ENCODE data around the gene PLEKHM2. TPM values are rescaled to one million over a fixed set of nuclear protein-coding genes. Genes with fewer than 3 reads are reported as not detected.

Gene PLEKHM2
- total RNA-seq, 1 experiment from 2014 or later = 46.1 TPM

- no peak for DNase-seq (ENCODE audit: low spot score)
- in situ Hi-C loops (cut with HindIII; ENCODE audit: low sequenced_read_pairs) = no loop called here
These were observed 35.4 kb downstream of the PLEKHM2 start for GRCh38 chr1:15719381-15720120.

- in situ Hi-C loops (cut with HindIII; ENCODE audit: low sequenced_read_pairs) = no loop called here
- no peak for DNase-seq (ENCODE audit: low spot score)
These were observed 36.7 kb downstream of the PLEKHM2 start for GRCh38 chr1:15720861-15721260.

- in situ Hi-C loops (cut with HindIII; ENCODE audit: low sequenced_read_pairs) = no loop called here
- no peak for DNase-seq (ENCODE audit: low spot score)
These were observed 38.3 kb downstream of the PLEKHM2 start for GRCh38 chr1:15722411-15722810.

- in situ Hi-C loops (cut with HindIII; ENCODE audit: low sequenced_read_pairs) = no loop called here
These were observed 38.9 kb downstream of the PLEKHM2 start for GRCh38 chr1:15722836-15723532.

GRCh38 chr1:15723631-15724246 lies 39.6 kb downstream of the PLEKHM2 start:
- in situ Hi-C loops (cut with HindIII; ENCODE audit: low sequenced_read_pairs) = no loop called here
- DNase-seq (ENCODE audit: low spot score) = peak; percentile 62

More at GRCh38 chr1:15722836-15723532, 38.9 kb downstream of the PLEKHM2 start:
- DNase-seq (ENCODE audit: low spot score) = no peak

- DNase-seq (ENCODE audit: low spot score) = no peak
- in situ Hi-C loops (cut with HindIII; ENCODE audit: low sequenced_read_pairs) = loop anchor here (25.0 kb wide), 1 partner anchor 138 kb away; the partner anchor contains the start of gene AGMAT
These were observed 41.1 kb downstream of the PLEKHM2 start for GRCh38 chr1:15724949-15725880.

- in situ Hi-C loops (cut with HindIII; ENCODE audit: low sequenced_read_pairs) = loop anchor here (25.0 kb wide), 1 partner anchor 139 kb away; the partner anchor contains the start of gene AGMAT
- no peak for DNase-seq (ENCODE audit: low spot score)
These were observed 42.4 kb downstream of the PLEKHM2 start for GRCh38 chr1:15726508-15726907.

- in situ Hi-C loops (cut with HindIII; ENCODE audit: low sequenced_read_pairs) = loop anchor here (25.0 kb wide), 1 partner anchor 140 kb away; the partner anchor contains the start of gene AGMAT
- no peak for DNase-seq (ENCODE audit: low spot score)
These were observed 42.9 kb downstream of the PLEKHM2 start for GRCh38 chr1:15727021-15727420.

GRCh38 chr1:15727424-15727823 lies 43.3 kb downstream of the PLEKHM2 start:
- in situ Hi-C loops (cut with HindIII; ENCODE audit: low sequenced_read_pairs) = loop anchor here (25.0 kb wide), 1 partner anchor 140 kb away; the partner anchor contains the start of gene AGMAT
- no peak for DNase-seq (ENCODE audit: low spot score)

GRCh38 chr1:15727866-15728534 lies 43.9 kb downstream of the PLEKHM2 start:
- in situ Hi-C loops (cut with HindIII; ENCODE audit: low sequenced_read_pairs) = loop anchor here (25.0 kb wide), 1 partner anchor 141 kb away; the partner anchor contains the start of gene AGMAT
- DNase-seq (ENCODE audit: low spot score) = no peak

GRCh38 chr1:15728937-15729657 lies 45.0 kb downstream of the PLEKHM2 start:
- no peak for DNase-seq (ENCODE audit: low spot score)
- in situ Hi-C loops (cut with HindIII; ENCODE audit: low sequenced_read_pairs) = loop anchor here (25.0 kb wide), 1 partner anchor 142 kb away; the partner anchor contains the start of gene AGMAT

GRCh38 chr1:15730423-15730822 lies 46.3 kb downstream of the PLEKHM2 start:
- in situ Hi-C loops (cut with HindIII; ENCODE audit: low sequenced_read_pairs) = loop anchor here (25.0 kb wide), 1 partner anchor 143 kb away; the partner anchor contains the start of gene AGMAT
- no peak for DNase-seq (ENCODE audit: low spot score)

- in situ Hi-C loops (cut with HindIII; ENCODE audit: low sequenced_read_pairs) = loop anchor here (25.0 kb wide), 1 partner anchor 144 kb away; the partner anchor contains the start of gene AGMAT
- DNase-seq (ENCODE audit: low spot score) = no peak
These were observed 46.8 kb downstream of the PLEKHM2 start for GRCh38 chr1:15730936-15731335.

GRCh38 chr1:15731735-15732685 lies 47.9 kb downstream of the PLEKHM2 start:
- peak; percentile 66 for DNase-seq (ENCODE audit: low spot score)
- in situ Hi-C loops (cut with HindIII; ENCODE audit: low sequenced_read_pairs) = loop anchor here (25.0 kb wide), 1 partner anchor 145 kb away; the partner anchor contains the start of gene AGMAT

- in situ Hi-C loops (cut with HindIII; ENCODE audit: low sequenced_read_pairs) = loop anchor here (25.0 kb wide), 1 partner anchor 145 kb away; the partner anchor contains the start of gene AGMAT
These were observed 48.6 kb downstream of the PLEKHM2 start for GRCh38 chr1:15732686-15733081.

GRCh38 chr1:15733218-15733725 lies 49.2 kb downstream of the PLEKHM2 start:
- in situ Hi-C loops (cut with HindIII; ENCODE audit: low sequenced_read_pairs) = loop anchor here (25.0 kb wide), 1 partner anchor 146 kb away; the partner anchor contains the start of gene AGMAT
- peak; percentile 61 for DNase-seq (ENCODE audit: low spot score)

More at GRCh38 chr1:15732686-15733081, 48.6 kb downstream of the PLEKHM2 start:
- DNase-seq (ENCODE audit: low spot score) = no peak

All from G401 (cell line).